Neuron (in vitro differentiated cells): ENCODE data around the gene CHIT1.

Experiments used
- H2AFZ ChIP-seq: one replicate; pipeline ENCODE4 v1.6.1; 2013; ENCODE audit warnings: low read depth, mild to moderate bottlenecking, inconsistent platforms, low read length, moderate library complexity
- H3K27me3 ChIP-seq: one replicate; pipeline ENCODE4 v1.6.1; 2013; ENCODE audit warnings: low read length; ENCODE audit not compliant: insufficient read depth
- H3K36me3 ChIP-seq: one replicate; pipeline ENCODE4 v1.6.1; 2013; ENCODE audit warnings: low read length; ENCODE audit not compliant: insufficient read depth
- H3K4me1 ChIP-seq: one replicate; pipeline ENCODE4 v1.6.1; 2013; ENCODE audit warnings: low read length; ENCODE audit not compliant: insufficient read depth
- H3K4me3 ChIP-seq: 2 replicates; pipeline ENCODE4 v1.5.1; 2013; ENCODE audit warnings: mild to moderate bottlenecking, low read length, moderate library complexity
- H3K9me3 ChIP-seq: one replicate; pipeline ENCODE4 v1.6.1; 2013; ENCODE audit warnings: low read length

The CHIT1 gene

GRCh38 chr1:203204756-203205155, 24.7 kb downstream of the CHIT1 start:
- Histone ChIP-seq H3K4me1 (no peaks in the 10 kb centered on the region), H3K27me3 (peaks cover 10% of the 10 kb centered on the region)

DNA sequence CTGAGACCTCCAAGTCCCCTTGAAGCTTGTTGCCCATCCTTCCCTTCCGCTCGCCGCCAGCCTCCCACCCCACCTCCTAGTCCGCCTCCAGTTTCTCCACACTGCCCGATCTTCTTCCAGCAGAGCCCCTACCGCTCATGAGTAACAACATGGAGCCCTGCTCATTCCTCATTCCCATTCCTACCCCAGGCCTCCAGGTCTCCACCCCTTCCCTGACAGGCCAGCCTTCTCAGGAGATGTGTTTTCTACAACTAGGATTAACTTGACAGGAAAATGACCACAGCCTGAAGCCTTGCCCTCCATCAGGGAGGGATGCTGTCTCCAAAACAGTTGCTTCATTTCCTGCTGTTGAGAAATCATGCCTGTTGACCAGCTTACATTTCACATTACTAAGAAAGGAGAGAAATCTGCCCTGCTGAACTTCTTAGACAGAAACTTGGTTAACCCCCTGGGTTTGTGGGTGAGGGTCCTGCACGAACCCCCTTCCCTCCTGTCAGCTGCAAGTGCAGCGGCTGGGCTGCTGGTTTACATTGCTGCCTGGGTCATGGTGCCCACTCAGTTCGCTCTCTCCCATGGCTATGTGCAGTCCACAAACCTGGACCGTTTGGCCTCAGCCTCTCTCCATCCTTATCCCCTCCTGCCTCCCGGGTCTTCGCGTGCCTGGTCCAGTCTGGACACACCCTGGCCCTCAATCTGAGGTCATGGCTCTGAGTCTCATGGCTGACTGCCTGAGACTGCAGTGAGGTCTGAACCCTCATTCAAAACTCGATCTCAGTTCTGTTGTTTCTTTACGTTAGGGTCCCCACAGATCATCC, 26.8 kb downstream of the CHIT1 start:
- Histone ChIP-seq H3K36me3 (no peaks in the 10 kb centered on the region), H3K4me3 (no peak overlapping the region)

More at GRCh38 chr1:203204756-203205155, 24.7 kb downstream of the CHIT1 start:
- Histone ChIP-seq H3K36me3 (no peaks in the 10 kb centered on the region), H2AFZ (no peak overlapping the region), H3K9me3 (no peaks in the 10 kb centered on the region), H3K4me3 (no peak overlapping the region)

DNA sequence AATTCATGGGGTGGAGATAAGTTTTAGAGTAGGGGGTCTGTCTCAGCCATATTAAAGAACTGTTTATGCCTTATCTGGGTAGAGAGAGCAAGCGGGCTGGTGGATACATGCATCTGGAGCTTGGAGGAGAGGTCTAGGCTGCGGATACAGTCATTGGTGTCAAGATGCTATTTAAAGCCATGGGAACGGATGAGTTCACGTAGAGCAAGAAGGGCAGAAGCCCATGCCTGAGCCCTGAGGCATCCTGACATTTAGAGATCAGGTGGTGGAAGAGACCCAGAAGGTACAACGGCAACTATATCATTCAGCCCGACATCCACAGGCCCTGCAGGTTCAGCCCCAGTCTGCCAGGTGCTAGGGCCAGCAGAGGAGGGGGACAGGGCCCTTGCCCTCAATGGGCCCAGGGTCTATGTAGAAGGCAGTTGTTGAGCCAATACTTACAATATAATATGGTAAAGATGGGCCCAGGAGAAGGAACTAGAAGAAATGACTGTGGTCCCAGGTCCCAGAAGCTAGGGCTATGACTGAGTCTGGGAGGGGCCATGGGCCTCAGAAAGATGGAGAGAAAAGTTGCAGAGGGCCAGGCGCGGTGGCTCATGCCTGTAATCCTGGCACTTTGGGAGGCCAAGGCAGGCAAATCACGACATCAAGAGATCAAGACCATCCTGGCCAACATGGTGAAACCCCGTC, 27.8 kb downstream of the CHIT1 start:
- peaks cover 10% of the 10 kb centered on the region for H3K27me3 ChIP-seq
- peaks cover 3% of the 10 kb centered on the region for H3K9me3 ChIP-seq
- no peak overlapping the region for H3K4me3 ChIP-seq
- H3K36me3 ChIP-seq: no peaks in the 10 kb centered on the region
- H3K4me1 ChIP-seq: no peaks in the 10 kb centered on the region
- H2AFZ ChIP-seq: no peak overlapping the region

More for the DNA sequence above, 26.8 kb downstream of the CHIT1 start:
- Histone ChIP-seq H3K4me1 (no peaks in the 10 kb centered on the region), H3K9me3 (no peaks in the 10 kb centered on the region), H2AFZ (no peak overlapping the region), H3K27me3 (peaks cover 10% of the 10 kb centered on the region)

DNA sequence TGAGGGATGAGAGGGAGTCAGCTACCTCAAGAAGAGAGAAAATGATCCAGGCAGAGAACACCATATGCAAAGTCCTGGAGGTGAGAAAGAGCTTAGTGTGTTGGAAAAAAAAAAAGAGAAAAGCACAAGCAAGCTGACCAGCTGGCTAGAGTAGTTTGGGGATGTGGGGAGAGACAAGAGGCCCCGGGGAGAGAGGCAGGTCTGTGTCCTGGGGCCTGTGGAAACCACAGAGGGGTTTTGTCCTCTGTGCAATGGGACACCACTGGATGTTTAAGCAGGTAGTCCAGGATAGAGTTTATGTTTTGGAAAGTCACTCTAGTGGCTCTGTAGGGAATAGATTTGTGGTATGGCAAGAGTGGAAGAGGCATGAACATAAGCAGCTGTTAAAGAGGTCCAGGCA, 28.6 kb downstream of the CHIT1 start:
- H3K27me3 ChIP-seq: peaks cover 10% of the 10 kb centered on the region
- H3K36me3 ChIP-seq: no peaks in the 10 kb centered on the region
- no peaks in the 10 kb centered on the region for H3K4me1 ChIP-seq
- H3K4me3 ChIP-seq: no peak overlapping the region
- H3K9me3 ChIP-seq: peaks cover 3% of the 10 kb centered on the region
- no peak overlapping the region for H2AFZ ChIP-seq

DNA sequence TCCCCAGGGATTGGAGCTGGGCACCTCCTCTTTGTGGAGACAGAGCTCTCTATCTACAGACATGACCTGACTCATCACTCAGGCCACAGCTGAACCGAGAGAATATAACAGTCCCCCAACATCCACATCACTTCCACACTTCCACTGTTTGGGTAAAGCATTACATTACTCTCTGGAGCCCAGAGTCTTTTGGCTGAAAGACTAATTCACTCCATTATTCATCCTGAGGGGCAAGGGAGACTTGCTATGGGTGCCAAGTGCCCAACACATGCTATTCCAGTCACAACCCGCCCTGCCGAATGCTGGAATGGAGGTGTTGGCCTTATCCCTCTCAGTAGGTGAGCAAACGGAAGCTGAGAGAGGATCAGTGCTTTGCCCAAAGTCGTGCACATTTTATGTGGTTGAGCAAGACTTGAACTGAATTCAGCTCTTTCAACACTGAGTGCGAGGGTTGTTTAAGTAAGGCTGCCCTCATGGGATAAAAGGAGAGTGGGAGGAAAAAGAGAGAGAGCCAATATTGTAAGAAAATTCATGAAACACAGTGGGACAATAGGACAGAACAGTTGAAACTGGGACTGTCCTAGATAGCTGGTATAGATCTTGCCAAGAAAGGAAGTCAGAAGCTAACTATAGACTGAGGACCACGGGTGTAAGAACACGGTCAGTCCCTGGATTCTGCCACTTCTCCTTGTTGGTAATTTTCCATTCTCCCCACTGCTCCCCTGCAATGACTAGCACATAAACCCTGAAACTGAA, 29.5 kb downstream of the CHIT1 start:
- H3K9me3 ChIP-seq: peaks cover 3% of the 10 kb centered on the region
- no peak overlapping the region for H3K4me3 ChIP-seq
- peaks cover 10% of the 10 kb centered on the region for H3K27me3 ChIP-seq
- H3K36me3 ChIP-seq: no peaks in the 10 kb centered on the region
- H2AFZ ChIP-seq: no peak overlapping the region
- no peaks in the 10 kb centered on the region for H3K4me1 ChIP-seq

DNA sequence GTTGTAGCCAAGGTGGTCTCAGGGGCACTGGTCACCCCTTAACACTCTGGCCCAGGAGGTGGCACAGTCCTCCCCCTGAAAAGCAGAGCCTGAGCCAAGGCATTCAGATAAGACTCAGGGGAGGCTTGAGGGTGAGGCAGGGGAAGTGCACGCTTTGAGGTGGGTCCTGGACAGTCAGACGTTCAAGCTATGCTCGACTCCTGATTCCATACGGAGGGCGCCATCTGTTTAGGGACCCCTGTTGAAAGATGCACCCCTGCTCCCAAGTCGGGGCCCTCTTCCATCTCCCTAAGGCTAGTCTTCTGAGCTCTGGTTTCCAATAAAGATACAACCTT, 30.0 kb downstream of the CHIT1 start:
- Histone ChIP-seq H3K27me3 (peaks cover 10% of the 10 kb centered on the region), H3K4me3 (no peak overlapping the region), H3K36me3 (no peaks in the 10 kb centered on the region), H3K9me3 (peaks cover 3% of the 10 kb centered on the region), H2AFZ (no peak overlapping the region), H3K4me1 (no peaks in the 10 kb centered on the region)

DNA sequence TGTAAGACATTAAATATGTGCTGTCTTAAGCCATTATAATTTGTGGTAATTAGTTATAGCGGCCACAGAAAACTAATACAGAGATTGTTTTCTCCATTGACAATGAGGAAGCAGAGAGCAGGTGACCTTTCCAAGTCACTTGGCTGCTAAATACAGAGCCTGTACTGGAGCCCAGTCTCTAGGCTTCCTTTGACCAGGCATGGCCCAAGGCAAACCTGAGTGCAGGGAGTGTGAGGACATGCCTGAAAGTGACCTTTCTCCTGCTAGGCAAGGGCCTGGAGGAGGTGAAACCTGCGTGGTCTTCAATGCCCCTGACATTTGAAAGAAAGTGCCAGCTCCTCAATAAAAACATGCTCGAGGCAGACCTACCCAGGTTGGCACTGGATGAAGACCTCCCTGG, 30.5 kb downstream of the CHIT1 start:
- no peaks in the 10 kb centered on the region for H3K4me1 ChIP-seq
- H2AFZ ChIP-seq: no peak overlapping the region
- H3K27me3 ChIP-seq: peaks cover 10% of the 10 kb centered on the region
- H3K36me3 ChIP-seq: no peaks in the 10 kb centered on the region
- H3K9me3 ChIP-seq: peaks cover 3% of the 10 kb centered on the region
- H3K4me3 ChIP-seq: no peak overlapping the region

DNA sequence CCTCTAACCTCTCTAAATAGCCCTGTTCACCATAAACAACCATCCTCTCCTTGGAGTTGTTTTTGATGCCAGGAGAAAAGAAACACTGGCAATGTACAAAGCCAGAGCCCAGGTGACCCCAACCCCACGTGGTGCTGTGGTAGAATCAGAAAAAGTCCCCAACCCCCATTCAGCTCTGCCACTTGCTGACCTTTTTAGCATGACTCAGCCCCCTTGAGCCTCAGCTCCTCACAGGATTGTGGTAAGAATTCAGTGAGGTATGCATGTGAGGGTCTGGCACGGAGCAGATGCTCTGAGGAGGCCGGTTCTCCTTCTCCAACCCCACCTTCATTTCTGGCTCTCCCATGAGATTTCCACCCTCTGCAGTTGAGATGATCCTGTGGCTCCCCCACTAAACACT, 31.8 kb downstream of the CHIT1 start:
- peaks cover 3% of the 10 kb centered on the region for H3K9me3 ChIP-seq
- no peaks in the 10 kb centered on the region for H3K36me3 ChIP-seq
- no peak overlapping the region for H2AFZ ChIP-seq
- H3K27me3 ChIP-seq: peaks cover 6% of the 10 kb centered on the region
- H3K4me1 ChIP-seq: no peaks in the 10 kb centered on the region
- H3K4me3 ChIP-seq: no peak overlapping the region

GRCh38 chr1:203196371-203196770, 33.1 kb downstream of the CHIT1 start:
- no peaks in the 10 kb centered on the region for H3K36me3 ChIP-seq
- H3K4me3 ChIP-seq: no peak overlapping the region
- no peak overlapping the region for H2AFZ ChIP-seq
- H3K4me1 ChIP-seq: no peaks in the 10 kb centered on the region
- peaks cover 1% of the 10 kb centered on the region for H3K27me3 ChIP-seq
- peaks cover 3% of the 10 kb centered on the region for H3K9me3 ChIP-seq

DNA sequence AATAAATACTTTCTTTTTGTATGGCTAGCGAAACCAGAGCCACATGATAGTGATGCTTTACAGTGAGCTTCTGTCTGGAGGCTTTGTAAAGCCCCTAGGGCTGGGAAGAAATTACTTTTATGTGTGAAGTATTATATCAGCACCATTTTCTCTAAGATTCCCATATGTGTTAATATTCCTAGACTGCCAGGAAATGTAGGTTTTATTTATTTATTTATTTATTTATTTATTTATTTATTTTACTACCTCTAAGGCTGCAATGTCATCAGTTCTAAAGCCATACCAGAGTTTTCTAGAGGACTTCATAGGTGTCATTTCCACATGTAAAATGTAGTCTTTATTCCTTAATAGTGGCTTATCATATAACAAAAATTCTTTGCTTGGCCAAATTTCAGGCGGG, 38.5 kb downstream of the CHIT1 start:
- H3K4me3 ChIP-seq: no peak overlapping the region
- no peaks in the 10 kb centered on the region for H3K36me3 ChIP-seq
- no peaks in the 10 kb centered on the region for H3K27me3 ChIP-seq
- no peak overlapping the region for H2AFZ ChIP-seq
- peaks cover 23% of the 10 kb centered on the region for H3K4me1 ChIP-seq
- no peaks in the 10 kb centered on the region for H3K9me3 ChIP-seq

DNA sequence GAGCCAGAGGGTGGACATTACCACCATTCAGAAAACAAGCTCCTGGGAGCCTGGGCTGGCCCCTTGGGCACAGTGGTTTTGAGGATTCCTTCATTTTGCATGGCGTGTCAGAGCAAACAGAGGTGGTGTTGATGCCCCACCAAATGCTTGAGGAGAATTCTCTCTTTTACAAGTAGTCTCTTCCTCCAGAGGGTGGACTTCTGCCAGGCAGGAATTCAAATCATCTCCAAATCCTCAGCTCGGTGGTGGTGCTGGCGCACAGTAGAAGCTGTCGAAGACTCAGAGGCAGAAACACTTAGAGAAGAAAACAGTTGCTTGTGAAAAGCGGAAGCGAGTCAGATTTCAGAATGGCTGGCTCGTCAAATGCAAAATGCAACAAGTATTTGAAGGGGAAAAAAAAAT, 39.5 kb downstream of the CHIT1 start:
- peaks cover 23% of the 10 kb centered on the region for H3K4me1 ChIP-seq
- H2AFZ ChIP-seq: no peak overlapping the region
- no peaks in the 10 kb centered on the region for H3K36me3 ChIP-seq
- no peaks in the 10 kb centered on the region for H3K9me3 ChIP-seq
- no peaks in the 10 kb centered on the region for H3K27me3 ChIP-seq
- H3K4me3 ChIP-seq: no peak overlapping the region

DNA sequence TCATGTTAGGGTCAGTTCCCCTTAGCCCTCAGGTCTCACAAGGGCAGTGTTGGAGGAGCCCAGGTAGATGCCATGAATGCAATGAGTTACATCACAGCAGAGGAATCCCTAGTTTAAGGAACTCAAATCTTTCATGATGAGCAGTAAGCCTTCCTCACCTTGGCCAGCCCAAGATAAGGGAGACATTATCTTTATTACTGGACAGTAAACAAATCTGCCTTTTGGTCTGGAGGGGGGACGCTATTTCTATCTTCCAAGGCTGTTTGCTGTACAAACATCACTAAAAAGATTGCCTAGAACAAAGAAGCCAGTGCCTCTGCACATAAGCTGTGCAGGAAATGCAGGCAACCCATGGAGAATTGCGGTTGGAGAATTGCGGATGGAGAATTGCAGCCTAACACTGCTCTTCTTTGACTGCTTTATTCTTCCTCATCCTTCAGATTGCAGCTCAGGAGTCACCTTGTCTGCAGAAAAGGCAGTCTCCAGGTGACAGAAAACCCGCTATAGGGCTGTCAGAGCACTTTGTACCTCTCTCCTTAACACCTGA, 40.7 kb downstream of the CHIT1 start:
- H3K4me3 ChIP-seq: no peak overlapping the region
- no peaks in the 10 kb centered on the region for H3K9me3 ChIP-seq
- no peak overlapping the region for H2AFZ ChIP-seq
- no peaks in the 10 kb centered on the region for H3K36me3 ChIP-seq
- no peaks in the 10 kb centered on the region for H3K27me3 ChIP-seq
- H3K4me1 ChIP-seq: peaks cover 23% of the 10 kb centered on the region

GRCh38 chr1:203187689-203188264, 41.7 kb downstream of the CHIT1 start:
- H2AFZ ChIP-seq: peak overlapping the region; percentile 53
- H3K36me3 ChIP-seq: no peaks in the 10 kb centered on the region
- H3K4me3 ChIP-seq: no peak overlapping the region
- no peaks in the 10 kb centered on the region for H3K9me3 ChIP-seq
- H3K27me3 ChIP-seq: no peaks in the 10 kb centered on the region
- H3K4me1 ChIP-seq: peaks cover 23% of the 10 kb centered on the region
